ENCODE data around the gene FADD.

Gene FADD

DNA sequence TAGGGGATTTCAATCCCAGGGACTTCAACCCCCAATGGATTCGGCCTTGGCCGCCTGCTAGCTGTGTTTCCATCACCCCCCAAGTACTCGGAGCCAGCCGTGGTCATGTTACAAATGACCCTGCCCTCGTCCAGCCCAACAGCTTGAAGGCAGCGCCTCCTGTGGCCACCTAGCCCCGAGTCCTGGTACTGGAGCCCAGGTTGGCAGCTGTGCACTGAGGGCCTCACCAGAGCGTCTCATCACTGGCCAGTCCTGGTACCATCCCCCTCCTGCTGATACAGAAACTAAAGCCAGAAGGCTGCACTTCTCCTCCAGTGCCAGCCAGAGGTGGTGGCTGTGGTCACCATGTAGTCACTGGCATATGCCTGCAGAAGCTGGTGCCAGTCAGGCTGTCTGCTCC lies 44.9 kb upstream of the FADD start:
- ATAC-seq: peak; percentile 60
- TF ChIP-seq ZNF565 (CRISPR knock-in tag; conservative IDR thresholded peaks at IDR 0.05; ENCODE audit: low read depth) (no peak), ZNF8 (CRISPR knock-in tag; IDR thresholded peaks at IDR 0.05) (no peak), ZFP3 (CRISPR knock-in tag; IDR thresholded peaks at IDR 0.05) (no peak), ZC3H10 (CRISPR knock-in tag; IDR thresholded peaks at IDR 0.05) (no peak), TOX (CRISPR knock-in tag; IDR thresholded peaks at IDR 0.05; ENCODE audit: borderline replicate concordance) (no peak), OSR1 (CRISPR knock-in tag; IDR thresholded peaks at IDR 0.05) (no peak), ZNF70 (CRISPR knock-in tag; IDR thresholded peaks at IDR 0.05) (no peak), CREB5 (CRISPR knock-in tag; IDR thresholded peaks at IDR 0.05; ENCODE audit: low read depth) (no peak), CSRNP3 (CRISPR knock-in tag; IDR thresholded peaks at IDR 0.05) (no peak), ZFP30 (CRISPR knock-in tag; IDR thresholded peaks at IDR 0.05) (no peak), ESRRG (CRISPR knock-in tag; IDR thresholded peaks at IDR 0.05) (no peak), PPARA (CRISPR knock-in tag; IDR thresholded peaks at IDR 0.05; ENCODE audit: borderline replicate concordance) (no peak), SNAI2 (CRISPR knock-in tag; IDR thresholded peaks at IDR 0.05) (no peak)
- TF ChIP-seq, protein P1, sequence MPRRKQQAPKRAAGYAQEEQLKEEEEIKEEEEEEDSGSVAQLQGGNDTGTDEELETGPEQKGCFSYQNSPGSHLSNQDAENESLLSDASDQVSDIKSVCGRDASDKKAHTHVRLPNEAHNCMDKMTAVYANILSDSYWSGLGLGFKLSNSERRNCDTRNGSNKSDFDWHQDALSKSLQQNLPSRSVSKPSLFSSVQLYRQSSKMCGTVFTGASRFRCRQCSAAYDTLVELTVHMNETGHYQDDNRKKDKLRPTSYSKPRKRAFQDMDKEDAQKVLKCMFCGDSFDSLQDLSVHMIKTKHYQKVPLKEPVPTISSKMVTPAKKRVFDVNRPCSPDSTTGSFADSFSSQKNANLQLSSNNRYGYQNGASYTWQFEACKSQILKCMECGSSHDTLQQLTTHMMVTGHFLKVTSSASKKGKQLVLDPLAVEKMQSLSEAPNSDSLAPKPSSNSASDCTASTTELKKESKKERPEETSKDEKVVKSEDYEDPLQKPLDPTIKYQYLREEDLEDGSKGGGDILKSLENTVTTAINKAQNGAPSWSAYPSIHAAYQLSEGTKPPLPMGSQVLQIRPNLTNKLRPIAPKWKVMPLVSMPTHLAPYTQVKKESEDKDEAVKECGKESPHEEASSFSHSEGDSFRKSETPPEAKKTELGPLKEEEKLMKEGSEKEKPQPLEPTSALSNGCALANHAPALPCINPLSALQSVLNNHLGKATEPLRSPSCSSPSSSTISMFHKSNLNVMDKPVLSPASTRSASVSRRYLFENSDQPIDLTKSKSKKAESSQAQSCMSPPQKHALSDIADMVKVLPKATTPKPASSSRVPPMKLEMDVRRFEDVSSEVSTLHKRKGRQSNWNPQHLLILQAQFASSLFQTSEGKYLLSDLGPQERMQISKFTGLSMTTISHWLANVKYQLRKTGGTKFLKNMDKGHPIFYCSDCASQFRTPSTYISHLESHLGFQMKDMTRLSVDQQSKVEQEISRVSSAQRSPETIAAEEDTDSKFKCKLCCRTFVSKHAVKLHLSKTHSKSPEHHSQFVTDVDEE (CRISPR knock-in tag; IDR thresholded peaks at IDR 0.05): no peak
- TF ChIP-seq, protein P2, sequence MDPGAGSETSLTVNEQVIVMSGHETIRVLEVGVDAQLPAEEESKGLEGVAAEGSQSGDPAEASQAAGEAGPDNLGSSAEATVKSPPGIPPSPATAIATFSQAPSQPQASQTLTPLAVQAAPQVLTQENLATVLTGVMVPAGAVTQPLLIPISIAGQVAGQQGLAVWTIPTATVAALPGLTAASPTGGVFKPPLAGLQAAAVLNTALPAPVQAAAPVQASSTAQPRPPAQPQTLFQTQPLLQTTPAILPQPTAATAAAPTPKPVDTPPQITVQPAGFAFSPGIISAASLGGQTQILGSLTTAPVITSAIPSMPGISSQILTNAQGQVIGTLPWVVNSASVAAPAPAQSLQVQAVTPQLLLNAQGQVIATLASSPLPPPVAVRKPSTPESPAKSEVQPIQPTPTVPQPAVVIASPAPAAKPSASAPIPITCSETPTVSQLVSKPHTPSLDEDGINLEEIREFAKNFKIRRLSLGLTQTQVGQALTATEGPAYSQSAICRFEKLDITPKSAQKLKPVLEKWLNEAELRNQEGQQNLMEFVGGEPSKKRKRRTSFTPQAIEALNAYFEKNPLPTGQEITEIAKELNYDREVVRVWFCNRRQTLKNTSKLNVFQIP (CRISPR knock-in tag; IDR thresholded peaks at IDR 0.05; ENCODE audit: borderline replicate concordance, low read depth): no peak
- TF ChIP-seq, protein P3, sequence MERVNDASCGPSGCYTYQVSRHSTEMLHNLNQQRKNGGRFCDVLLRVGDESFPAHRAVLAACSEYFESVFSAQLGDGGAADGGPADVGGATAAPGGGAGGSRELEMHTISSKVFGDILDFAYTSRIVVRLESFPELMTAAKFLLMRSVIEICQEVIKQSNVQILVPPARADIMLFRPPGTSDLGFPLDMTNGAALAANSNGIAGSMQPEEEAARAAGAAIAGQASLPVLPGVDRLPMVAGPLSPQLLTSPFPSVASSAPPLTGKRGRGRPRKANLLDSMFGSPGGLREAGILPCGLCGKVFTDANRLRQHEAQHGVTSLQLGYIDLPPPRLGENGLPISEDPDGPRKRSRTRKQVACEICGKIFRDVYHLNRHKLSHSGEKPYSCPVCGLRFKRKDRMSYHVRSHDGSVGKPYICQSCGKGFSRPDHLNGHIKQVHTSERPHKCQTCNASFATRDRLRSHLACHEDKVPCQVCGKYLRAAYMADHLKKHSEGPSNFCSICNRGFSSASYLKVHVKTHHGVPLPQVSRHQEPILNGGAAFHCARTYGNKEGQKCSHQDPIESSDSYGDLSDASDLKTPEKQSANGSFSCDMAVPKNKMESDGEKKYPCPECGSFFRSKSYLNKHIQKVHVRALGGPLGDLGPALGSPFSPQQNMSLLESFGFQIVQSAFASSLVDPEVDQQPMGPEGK (CRISPR knock-in tag; IDR thresholded peaks at IDR 0.05; ENCODE audit: borderline replicate concordance): no peak

DNA sequence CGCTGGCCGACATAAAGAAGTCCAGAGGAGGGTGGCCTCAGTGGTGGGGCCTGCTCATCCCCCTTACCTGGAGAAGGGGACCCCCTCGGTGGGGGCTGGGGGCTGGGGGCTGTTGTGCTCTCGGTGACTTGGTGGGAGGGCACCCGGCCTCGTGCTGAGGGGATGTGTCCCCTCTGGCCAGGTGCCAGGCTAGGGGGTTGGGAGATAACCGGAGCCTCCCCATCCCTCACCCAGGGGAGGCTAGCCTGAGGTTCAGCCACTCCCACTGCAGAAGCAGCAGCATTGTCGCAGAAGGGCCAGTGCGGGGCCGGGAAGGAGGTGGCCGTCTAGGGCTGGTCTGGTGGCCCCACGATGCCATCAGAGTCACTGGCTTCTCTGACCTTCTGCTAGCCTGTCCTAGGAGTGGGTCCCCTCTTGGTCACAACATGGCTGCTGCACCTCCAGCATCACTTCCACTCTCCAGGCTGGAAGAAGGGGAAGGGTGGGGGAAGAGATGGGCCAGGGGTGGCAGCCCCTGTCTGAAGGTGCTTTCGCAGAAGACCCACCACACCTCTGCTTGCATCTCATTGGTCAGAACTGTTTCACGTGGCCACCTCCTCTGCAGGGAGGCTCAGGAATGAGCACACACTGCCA lies 44.2 kb upstream of the FADD start:
- TF ChIP-seq ESRRG (CRISPR knock-in tag; IDR thresholded peaks at IDR 0.05) (no peak), ZFP3 (CRISPR knock-in tag; IDR thresholded peaks at IDR 0.05) (no peak), CSRNP3 (CRISPR knock-in tag; IDR thresholded peaks at IDR 0.05) (no peak), PPARA (CRISPR knock-in tag; IDR thresholded peaks at IDR 0.05; ENCODE audit: borderline replicate concordance) (no peak), ZFP30 (CRISPR knock-in tag; IDR thresholded peaks at IDR 0.05) (no peak), ZNF8 (CRISPR knock-in tag; IDR thresholded peaks at IDR 0.05) (no peak), TCF4 (CRISPR knock-in tag; IDR thresholded peaks at IDR 0.05; ENCODE audit: borderline replicate concordance) (no peak), GLIS3 (CRISPR knock-in tag; IDR thresholded peaks at IDR 0.05) (no peak), OSR1 (CRISPR knock-in tag; IDR thresholded peaks at IDR 0.05) (no peak), ARNTL (CRISPR knock-in tag; IDR thresholded peaks at IDR 0.05; ENCODE audit: borderline replicate concordance, low read depth) (no peak)
- TF ChIP-seq, protein P2 (CRISPR knock-in tag; IDR thresholded peaks at IDR 0.05; ENCODE audit: borderline replicate concordance, low read depth): no peak
- ATAC-seq: no peak
